Activated T-cell treated with anti-CD3 and anti-CD28 coated beads, Interleukin-2, amount 50 U/mL, for 24 hours (primary cell): ENCODE data around the gene NDUFV2.
A peak's percentile ranks its signal among the peaks of the same experiment; 100 is the strongest.
"Not testable (repeated sequence)": the region's sequence is repeated elsewhere in the genome, so short reads cannot be mapped to it uniquely, and the experiment has no call there.

Experiments used
- DNase-seq: peaks from one replicate; pipeline ENCODE4 v3.0.0-alpha.2; 2020
- H3K27ac Mint-ChIP-seq: 2 replicates; pipeline ENCODE4 v1.8.0; 2020; ENCODE audit warnings: mild to moderate bottlenecking, mixed read lengths
- H3K27me3 Mint-ChIP-seq: 2 replicates; pipeline ENCODE4 v1.8.0; 2020; ENCODE audit warnings: mixed read lengths
- H3K36me3 Mint-ChIP-seq: 2 replicates; pipeline ENCODE4 v1.8.0; 2020; ENCODE audit warnings: low read depth, mixed read lengths
- H3K4me1 Mint-ChIP-seq: 2 replicates; pipeline ENCODE4 v1.8.0; 2020; ENCODE audit warnings: low read depth, mixed read lengths
- H3K4me3 Mint-ChIP-seq: 2 replicates; pipeline ENCODE4 v1.8.0; 2020; ENCODE audit warnings: mild to moderate bottlenecking, moderate library complexity, mixed read lengths
- H3K9me3 Mint-ChIP-seq: 2 replicates; pipeline ENCODE4 v1.8.0; 2020; ENCODE audit warnings: mixed read lengths

NDUFV2 gene

GRCh38 chr18:9171919-9172318 is 69.4 kb downstream of the NDUFV2 start:
- not testable (repeated sequence) for DNase-seq, H3K27me3 Mint-ChIP-seq, H3K4me3 Mint-ChIP-seq, H3K9me3 Mint-ChIP-seq
- Mint-ChIP-seq H3K4me1 (peaks cover 80% of the 10 kb centered on the region), H3K27ac (peak overlapping the region; percentile 48), H3K36me3 (peaks cover 59% of the 10 kb centered on the region)

GRCh38 chr18:9172506-9173127 is 70.1 kb downstream of the NDUFV2 start:
- no peak for DNase-seq
- Mint-ChIP-seq H3K4me1 (peaks cover 82% of the 10 kb centered on the region), H3K36me3 (peaks cover 63% of the 10 kb centered on the region), H3K27me3 (no peaks in the 10 kb centered on the region), H3K4me3 (no peak overlapping the region), H3K9me3 (peaks cover 9% of the 10 kb centered on the region), H3K27ac (peak overlapping the region; percentile 45)

- no peaks in the 10 kb centered on the region for H3K27me3 Mint-ChIP-seq
- DNase-seq = no peak
- no peak overlapping the region for H3K4me3 Mint-ChIP-seq
- peak overlapping the region; percentile 67 for H3K27ac Mint-ChIP-seq
- H3K36me3 Mint-ChIP-seq = peaks cover 62% of the 10 kb centered on the region
- H3K9me3 Mint-ChIP-seq = peaks cover 9% of the 10 kb centered on the region
- peaks cover 80% of the 10 kb centered on the region for H3K4me1 Mint-ChIP-seq
These were observed 71.3 kb downstream of the NDUFV2 start for GRCh38 chr18:9173770-9174233.

- H3K4me3 Mint-ChIP-seq = no peak overlapping the region
- DNase-seq = no peak
- H3K27ac Mint-ChIP-seq = peak overlapping the region; percentile 67
- peaks cover 9% of the 10 kb centered on the region for H3K9me3 Mint-ChIP-seq
- peaks cover 61% of the 10 kb centered on the region for H3K36me3 Mint-ChIP-seq
- no peaks in the 10 kb centered on the region for H3K27me3 Mint-ChIP-seq
- H3K4me1 Mint-ChIP-seq = peaks cover 78% of the 10 kb centered on the region
These were observed 71.8 kb downstream of the NDUFV2 start for GRCh38 chr18:9174302-9174701.

- H3K27ac Mint-ChIP-seq = peak overlapping the region; percentile 74
- H3K4me1 Mint-ChIP-seq = peaks cover 76% of the 10 kb centered on the region
- H3K4me3 Mint-ChIP-seq = no peak overlapping the region
- H3K36me3 Mint-ChIP-seq = peaks cover 60% of the 10 kb centered on the region
- H3K27me3 Mint-ChIP-seq = no peaks in the 10 kb centered on the region
- DNase-seq = no peak
- H3K9me3 Mint-ChIP-seq = peaks cover 9% of the 10 kb centered on the region
These were observed 72.6 kb downstream of the NDUFV2 start for GRCh38 chr18:9175115-9175514.

- Mint-ChIP-seq H3K27ac (no peak overlapping the region), H3K36me3 (peaks cover 48% of the 10 kb centered on the region), H3K4me1 (peaks cover 73% of the 10 kb centered on the region), H3K4me3 (no peak overlapping the region), H3K9me3 (peaks cover 5% of the 10 kb centered on the region), H3K27me3 (no peaks in the 10 kb centered on the region)
- no peak for DNase-seq
These were observed 74.5 kb downstream of the NDUFV2 start for GRCh38 chr18:9177031-9177430.

GRCh38 chr18:9177466-9177865 is 75.0 kb downstream of the NDUFV2 start:
- no peak for DNase-seq
- Mint-ChIP-seq H3K36me3 (peaks cover 51% of the 10 kb centered on the region), H3K9me3 (peaks cover 4% of the 10 kb centered on the region), H3K27ac (peak overlapping the region; percentile 54), H3K27me3 (no peaks in the 10 kb centered on the region), H3K4me1 (peaks cover 71% of the 10 kb centered on the region), H3K4me3 (no peak overlapping the region)

GRCh38 chr18:9178557-9178956 is 76.1 kb downstream of the NDUFV2 start:
- Mint-ChIP-seq H3K27ac (no peak overlapping the region), H3K36me3 (peaks cover 62% of the 10 kb centered on the region), H3K4me1 (peaks cover 74% of the 10 kb centered on the region), H3K27me3 (no peaks in the 10 kb centered on the region), H3K9me3 (peaks cover 4% of the 10 kb centered on the region), H3K4me3 (no peak overlapping the region)
- no peak for DNase-seq

GRCh38 chr18:9181275-9181674 is 78.8 kb downstream of the NDUFV2 start:
- H3K27ac Mint-ChIP-seq = no peak overlapping the region
- no peak for DNase-seq
- H3K36me3 Mint-ChIP-seq = peaks cover 72% of the 10 kb centered on the region
- H3K4me3 Mint-ChIP-seq = no peak overlapping the region
- no peaks in the 10 kb centered on the region for H3K9me3 Mint-ChIP-seq
- H3K27me3 Mint-ChIP-seq = no peaks in the 10 kb centered on the region
- peaks cover 75% of the 10 kb centered on the region for H3K4me1 Mint-ChIP-seq

GRCh38 chr18:9182852-9183399 is 80.4 kb downstream of the NDUFV2 start:
- Mint-ChIP-seq H3K4me3 (no peak overlapping the region), H3K4me1 (peaks cover 65% of the 10 kb centered on the region), H3K36me3 (peaks cover 71% of the 10 kb centered on the region), H3K27ac (no peak overlapping the region), H3K27me3 (no peaks in the 10 kb centered on the region), H3K9me3 (no peaks in the 10 kb centered on the region)
- DNase-seq = no peak
